Thyroid gland (tissue), 4 donors: ENCODE measurements around the gene GRM1.

Source experiments
- POLR2A ChIP-seq, 2 donors: fragments of 450-650 bp; IDR thresholded peaks; one replicate each; pipeline ENCODE4 v1.6.1; 2017; ENCODE audit warnings: antibody characterized with exemption in 2 of 2, mild to moderate bottlenecking in 2 of 2, moderate library complexity in 1 of 2
- TF ChIP-seq, protein P1 (sequence below), 6 experiments: fragments of 200-600 bp in 3 of 6; fragments of 450-650 bp in 3 of 6; sonication (generic) in 3 of 6; IDR thresholded peaks; one replicate each; pipeline ENCODE4 v1.5.1; 2016 to 2019; ENCODE audit warnings: antibody characterized with exemption in 6 of 6, mild to moderate bottlenecking in 2 of 6, inconsistent platforms in 1 of 6, moderate library complexity in 1 of 6

GRCh38 chr6:146191612-146192011, 162.8 kb downstream of the GRM1 start:
- TF ChIP-seq, protein P1, sequence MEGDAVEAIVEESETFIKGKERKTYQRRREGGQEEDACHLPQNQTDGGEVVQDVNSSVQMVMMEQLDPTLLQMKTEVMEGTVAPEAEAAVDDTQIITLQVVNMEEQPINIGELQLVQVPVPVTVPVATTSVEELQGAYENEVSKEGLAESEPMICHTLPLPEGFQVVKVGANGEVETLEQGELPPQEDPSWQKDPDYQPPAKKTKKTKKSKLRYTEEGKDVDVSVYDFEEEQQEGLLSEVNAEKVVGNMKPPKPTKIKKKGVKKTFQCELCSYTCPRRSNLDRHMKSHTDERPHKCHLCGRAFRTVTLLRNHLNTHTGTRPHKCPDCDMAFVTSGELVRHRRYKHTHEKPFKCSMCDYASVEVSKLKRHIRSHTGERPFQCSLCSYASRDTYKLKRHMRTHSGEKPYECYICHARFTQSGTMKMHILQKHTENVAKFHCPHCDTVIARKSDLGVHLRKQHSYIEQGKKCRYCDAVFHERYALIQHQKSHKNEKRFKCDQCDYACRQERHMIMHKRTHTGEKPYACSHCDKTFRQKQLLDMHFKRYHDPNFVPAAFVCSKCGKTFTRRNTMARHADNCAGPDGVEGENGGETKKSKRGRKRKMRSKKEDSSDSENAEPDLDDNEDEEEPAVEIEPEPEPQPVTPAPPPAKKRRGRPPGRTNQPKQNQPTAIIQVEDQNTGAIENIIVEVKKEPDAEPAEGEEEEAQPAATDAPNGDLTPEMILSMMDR (IDR thresholded peaks at IDR 0.05) = no peak
- TF ChIP-seq POLR2A (IDR thresholded peaks at IDR 0.05) = no peak
